Activated T-cell treated with anti-CD3 and anti-CD28 coated beads for 1 hour (primary cell): ENCODE data around the gene HSPH1.
"Not testable (repeated sequence)": the region's sequence is repeated elsewhere in the genome, so short reads cannot be mapped to it uniquely, and the experiment has no call there.

Experiments
- DNase-seq: peaks from one replicate; pipeline ENCODE4 v3.0.0-alpha.2; 2020; ENCODE audit warnings: low read depth

The HSPH1 gene

DNA sequence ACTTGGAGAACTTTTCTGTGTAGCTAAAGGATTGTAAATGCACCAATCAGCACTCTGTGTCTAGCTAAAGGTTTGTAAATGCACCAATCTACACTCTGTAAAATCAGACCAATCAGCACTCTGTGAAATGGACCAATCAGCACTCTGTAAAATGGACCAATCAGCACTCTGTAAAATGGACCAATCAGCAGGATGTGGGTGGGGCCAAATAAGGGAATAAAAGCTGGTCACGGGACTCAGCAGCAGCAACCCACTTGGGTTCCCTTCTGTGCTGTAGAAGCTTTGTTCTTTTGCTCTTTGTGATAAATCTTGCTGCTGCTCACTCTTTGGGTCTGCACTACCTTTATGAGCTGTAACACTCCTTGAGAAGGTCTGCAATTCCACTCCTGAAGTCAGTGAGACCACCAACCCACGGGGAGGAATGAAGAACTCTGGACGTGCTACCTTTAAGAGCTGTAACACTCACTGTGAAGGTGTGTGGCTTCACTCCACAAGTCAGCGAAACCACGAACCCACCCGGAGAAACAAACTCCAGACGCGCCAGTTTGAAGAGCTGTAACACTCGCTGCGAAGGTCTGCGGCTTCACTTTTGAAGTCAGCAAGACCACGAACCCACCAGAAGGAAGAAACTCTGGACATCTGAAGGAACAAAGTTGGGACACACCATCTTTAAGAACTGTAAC, 16.2 kb upstream of the HSPH1 start:
- not testable (repeated sequence) for DNase-seq

DNA sequence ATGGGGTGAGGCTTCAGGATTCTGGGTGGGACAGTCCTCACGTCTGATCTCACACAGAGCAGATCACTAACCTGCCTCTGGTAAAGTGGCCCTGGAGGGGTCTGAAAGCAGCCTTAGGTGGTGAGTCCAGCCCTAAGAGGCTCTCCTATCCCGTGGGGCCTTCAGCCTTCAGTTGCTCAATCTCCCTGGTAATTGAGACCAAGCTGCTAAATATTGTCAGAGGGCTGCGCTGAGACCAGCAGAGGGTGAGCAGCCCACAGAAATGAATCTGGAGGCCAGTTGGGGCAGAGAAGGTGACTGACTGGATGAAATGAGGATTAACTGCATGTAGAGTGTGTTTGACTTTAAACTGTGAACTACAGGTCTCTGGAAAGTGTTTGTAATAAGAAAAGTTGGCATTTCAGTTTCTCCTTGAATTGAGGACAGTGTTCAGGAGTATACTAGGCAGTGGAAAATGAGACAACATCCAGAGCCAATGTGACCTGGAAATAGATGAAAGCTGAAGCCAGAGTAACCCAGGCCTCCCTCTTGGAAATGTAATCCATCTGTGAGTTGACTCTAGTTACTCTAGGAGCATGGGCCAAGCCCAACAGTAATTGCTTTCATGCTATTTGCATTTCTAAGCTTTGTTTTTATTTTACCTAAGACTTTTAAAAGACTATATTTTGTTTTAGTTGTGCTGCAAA, 14.3 kb upstream of the HSPH1 start:
- DNase-seq: no peak

DNA sequence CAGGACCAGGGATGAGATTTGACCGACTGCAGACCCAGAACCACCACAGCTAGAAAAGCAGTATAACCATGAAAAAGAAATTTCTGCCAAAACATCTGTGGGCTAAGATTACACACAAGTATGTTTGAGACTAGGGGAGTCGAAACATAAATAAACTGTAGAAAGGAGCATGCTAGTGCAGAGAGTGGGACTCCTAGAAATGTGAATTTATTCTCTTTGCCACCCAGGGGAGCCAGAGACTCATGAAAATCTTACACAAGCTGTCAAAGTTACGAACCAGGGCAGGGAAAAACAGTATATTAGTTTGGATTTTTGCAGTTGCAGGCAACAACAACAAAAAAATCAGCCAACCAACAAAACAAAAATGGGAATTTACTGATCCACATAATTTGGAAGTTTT, 12.3 kb upstream of the HSPH1 start:
- no peak for DNase-seq

DNA sequence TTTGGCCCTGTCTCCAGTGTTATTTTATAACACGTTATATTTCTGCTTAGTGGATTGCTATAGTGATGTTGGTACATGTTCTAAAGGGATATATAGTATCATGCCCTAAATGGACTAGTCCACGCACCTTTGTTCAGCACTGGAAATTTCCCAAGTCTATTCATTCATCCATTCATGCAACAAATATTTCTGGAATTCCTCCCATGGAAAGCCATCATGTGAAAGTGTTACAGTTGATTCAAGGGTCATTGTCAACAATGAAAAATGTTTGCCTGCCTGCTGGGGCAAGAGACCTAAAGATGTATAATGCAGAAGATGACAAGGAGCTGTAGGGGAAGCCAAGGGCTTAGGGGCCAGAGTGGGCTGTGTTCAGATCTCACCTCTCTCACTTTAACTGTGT, 10.8 kb upstream of the HSPH1 start:
- DNase-seq: no peak

DNA sequence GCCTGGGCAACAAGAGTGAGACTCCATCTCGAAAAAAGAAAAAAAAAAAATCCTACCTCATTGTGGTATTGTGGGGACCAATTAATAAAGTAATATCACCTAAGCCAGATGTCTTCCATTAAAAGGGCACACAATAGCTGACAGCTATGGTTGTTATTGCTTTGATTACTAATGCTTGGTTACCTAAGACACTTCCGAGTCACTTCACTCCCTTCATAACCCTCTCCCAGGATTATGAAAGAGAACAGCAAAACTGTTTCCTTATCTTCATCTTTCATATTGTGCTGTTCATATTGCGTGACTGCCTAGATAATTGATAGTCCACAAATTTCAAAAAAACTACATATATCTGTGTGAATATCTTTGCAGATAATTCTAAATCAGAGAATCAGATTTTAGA, 10.3 kb upstream of the HSPH1 start:
- no peak for DNase-seq

DNA sequence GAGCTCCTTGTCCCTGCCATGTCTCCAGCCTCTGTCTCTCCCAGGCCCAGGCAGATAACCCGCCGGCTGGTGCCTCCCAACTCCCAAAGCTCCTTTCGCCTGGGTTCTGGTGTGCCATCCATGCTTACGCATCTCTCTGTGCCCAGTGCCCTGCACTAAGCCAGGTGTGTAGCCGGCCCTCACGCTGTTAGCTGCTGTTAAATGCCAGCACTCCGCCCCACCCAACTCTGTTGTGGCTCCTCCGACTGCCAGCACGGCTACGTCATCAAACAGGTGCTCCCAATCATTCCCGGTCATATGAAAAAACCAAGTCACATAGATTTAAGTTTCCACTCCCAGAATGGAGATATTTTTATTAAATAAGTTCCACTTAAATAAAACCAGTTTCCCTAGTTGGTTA, 7.0 kb upstream of the HSPH1 start:
- no peak for DNase-seq

DNA sequence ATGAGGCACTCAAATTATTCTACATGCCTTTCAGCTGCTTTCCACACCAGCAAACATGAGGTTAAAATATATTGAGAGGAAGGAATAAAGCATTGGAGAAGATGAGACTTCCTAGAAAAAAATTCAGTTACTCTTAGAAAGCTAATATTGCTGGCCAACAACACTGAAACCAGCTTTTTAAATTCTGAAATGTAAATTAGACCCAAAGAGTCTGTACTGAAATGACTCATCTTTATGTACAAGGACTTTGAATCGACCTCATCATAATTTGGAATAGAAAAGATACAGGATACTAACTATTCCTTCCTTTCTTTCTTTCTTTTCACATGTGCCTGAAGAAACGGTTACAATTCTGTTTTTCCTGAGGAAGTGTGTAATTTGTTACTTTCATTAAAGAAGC, 6.5 kb upstream of the HSPH1 start:
- DNase-seq: no peak

DNA sequence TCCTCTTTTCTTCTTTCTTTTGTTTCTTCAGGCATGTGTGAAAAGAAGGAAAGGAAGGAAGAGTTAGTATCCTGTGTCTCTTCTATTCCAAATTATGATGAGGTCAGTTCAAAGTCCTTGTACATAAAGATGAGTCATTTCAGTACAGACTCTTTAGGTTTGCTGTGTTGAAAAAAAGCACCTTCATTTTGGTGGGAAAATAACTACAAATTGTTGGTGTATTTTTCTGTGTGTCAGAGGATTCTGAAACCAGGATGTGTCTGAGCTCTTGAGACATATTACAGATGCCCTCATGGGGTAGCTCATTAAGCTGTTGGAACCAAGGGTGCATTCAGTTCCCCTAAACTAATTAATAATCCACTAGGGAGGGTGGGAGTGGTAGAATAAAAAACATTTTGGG, 5.8 kb upstream of the HSPH1 start:
- no peak for DNase-seq

DNA sequence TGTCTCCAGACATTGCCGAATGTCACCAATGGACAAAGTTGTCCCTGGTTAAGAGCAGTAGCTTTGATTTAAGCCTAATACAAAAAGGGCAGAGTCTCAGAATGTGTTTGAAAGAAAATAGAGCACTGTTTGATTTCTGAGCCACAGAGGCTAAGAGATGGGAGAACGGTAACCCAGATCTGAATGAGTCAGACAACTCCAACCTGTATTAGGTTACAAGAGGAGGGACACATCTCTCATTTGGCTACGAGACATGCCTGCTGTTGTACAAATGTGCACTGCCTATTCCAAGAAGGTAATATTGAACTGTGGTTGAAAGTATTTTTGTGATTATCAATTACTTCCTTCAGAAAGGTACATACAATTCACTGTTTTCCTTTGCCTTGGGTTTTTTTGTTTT, 4.9 kb upstream of the HSPH1 start:
- DNase-seq: no peak

DNA sequence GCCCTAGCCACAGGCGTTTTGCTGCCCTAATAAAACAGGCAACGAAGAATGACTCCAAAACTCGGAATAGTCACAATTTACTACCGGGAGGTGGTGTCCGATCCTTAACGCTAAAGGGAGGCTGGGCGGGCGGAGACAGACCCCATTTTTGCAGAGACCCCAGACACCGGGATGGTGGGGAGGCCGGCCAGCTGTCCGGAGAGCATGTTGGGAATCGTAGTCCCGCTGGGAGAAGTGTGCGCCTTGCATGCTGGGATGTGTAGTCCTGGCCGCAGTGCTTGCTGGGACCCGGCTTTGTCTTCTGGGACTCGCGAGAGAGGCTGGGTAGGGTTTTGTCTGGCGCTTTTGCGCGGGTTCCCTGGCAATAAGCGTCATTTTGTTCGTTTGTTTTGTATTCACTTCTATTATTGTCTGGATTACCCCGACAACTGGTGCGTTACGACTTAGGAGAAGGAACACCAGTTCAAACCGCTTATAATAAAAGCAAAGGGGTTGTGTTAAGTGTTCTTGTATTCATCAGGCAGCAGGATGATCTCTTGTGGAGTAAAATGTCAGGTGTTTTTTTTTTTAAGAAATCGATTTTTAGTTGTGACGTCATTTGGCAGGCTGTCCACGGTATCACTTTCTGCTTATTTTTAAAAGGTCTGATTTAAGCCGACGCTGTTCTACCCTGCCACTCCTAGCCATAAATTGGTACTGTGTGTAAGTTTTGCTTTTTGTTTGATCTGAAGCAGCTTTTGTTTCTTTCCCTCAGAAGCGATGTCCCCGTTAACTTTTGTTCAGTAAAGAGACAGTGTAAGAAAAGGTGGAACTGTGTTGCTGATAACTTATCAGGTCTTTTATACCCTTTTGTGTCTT, 676 bp upstream of the HSPH1 start:
- peak; percentile 87 for DNase-seq

DNA sequence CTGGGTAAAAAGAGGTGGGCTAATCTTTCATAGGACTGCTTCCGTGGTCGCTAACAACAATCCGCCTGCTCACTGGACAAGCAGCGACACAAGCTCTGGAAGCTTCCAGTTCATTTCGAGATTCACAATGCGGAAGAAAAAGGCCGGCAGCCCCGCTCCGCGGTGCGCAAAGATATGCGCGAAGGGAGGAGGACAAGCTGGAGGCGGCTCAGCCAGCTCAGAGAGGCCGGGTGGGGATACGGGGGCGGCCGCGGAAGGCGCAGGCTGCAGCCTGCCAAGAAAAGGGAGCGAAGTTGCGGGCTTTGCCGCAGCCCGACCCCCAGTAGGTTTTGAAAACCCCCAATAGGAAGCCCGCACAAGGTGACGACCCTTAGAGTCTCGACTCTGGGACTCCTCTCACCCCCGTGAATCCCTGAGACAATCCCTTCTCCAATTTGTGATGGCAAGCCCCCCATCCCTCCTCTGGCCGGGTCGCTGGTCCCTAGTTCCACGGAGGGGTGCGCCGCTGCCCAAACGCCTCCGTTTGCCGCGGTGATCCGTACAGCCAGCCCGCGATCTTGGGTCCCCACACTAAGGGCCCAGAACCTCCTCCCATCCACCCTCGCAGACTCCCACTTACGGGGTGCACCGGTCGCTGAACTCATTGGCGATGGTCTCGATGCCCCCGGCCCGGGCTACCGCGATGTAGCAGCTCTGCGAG, 697 bp downstream of the HSPH1 start:
- DNase-seq: peak; percentile 49

DNA sequence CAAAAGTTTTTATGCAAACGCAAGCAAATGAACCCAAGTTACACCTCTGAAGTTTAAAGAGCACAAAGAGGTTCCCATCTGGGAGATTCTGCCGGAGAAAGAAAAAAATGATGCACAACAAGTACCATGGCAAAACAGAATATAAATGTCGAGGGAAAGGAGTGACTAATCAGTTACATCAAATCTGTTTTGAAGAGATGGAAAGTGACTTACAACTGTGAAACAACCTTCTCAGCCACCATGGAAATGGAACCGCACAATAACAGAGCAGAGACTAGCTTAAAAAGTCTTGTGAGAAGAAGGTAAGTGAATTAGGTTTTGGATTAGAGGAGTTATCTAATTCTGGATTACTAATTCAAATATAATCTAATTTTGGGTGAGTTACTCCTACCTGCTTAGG, 2.4 kb downstream of the HSPH1 start:
- no peak for DNase-seq

DNA sequence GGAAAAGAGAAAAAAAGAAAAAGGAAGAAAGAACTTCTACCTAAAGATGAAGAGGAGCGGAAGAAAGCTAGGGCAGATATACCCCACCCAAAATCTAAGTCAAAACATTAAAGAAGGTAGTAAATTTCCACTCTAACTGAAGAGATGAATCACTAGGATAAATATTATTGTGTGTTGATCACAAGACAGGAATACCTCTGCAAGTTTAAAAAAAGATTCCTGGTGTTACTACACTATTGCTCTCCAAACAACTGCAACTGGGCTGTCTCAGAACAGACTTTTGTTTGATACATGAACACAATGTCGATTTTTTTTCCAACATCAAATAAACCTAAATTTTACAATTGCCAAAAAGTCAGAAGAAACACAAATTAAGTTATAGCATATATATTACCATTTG, 6.8 kb downstream of the HSPH1 start:
- no peak for DNase-seq

DNA sequence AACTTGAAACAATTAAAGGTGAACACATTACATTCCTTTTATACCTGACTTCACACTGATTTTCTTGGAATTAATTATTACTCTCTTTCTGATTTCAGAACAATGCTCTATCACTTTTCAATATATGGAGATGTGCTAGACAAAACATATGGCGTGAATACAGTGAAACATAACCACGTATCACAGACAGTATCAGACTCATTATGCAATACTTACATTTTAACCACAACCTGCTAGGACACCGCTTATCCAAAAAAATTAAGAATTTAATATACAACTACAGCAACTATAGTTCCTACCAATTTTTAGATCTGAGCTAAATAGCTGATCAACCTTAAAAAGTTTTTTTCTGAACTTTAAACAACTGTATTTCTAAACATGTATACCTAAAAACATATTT, 9.9 kb downstream of the HSPH1 start:
- DNase-seq: no peak

DNA sequence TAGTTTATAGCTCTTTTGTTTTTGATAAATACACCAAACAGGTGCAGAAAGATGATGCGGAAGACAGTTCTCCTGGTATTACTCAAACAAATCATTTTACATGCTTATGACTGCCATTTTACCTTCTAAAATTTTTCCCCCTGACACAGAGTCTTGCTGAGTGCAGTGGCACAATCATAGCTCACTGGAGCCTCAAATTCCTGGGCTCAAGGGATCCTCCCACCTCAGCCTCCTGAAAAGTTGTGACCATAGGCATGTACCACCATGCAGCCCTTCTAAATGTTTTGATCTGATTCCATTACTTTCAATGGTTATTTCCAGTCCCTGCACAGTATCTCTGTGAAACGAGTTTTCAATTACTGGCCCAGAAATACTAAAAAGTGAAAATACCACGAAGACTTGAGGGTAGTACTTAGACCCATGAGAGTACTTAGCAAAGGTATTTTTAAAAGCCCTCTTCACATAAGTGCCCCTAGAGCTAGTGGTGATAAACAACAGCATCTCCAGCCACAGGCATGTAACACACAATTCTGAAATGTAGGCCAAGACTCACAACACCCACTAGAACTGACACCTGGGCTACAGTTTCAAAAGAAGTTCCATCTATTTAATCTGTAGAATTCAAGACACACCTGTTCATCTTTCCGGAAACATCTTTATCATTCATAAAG, 11.3 kb downstream of the HSPH1 start:
- DNase-seq: no peak

DNA sequence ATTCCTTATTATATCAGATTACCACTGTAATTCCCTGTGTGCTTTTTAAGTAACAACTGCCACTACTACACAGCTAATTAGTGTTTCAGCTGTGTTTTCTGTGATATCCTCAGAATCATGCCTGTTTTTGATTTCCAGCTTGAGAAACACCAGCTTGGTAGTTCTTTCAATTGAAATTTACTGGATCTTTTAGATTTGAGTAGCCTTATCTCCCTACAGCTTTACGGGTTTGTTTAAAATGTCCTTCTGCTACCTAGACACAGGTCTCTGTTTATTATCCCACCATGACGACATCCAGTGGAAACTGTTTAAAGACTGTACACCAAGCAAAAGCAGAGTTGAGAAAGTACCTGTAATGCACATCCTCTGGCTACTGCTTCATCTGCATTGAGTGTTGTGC, 12.1 kb downstream of the HSPH1 start:
- DNase-seq: no peak

DNA sequence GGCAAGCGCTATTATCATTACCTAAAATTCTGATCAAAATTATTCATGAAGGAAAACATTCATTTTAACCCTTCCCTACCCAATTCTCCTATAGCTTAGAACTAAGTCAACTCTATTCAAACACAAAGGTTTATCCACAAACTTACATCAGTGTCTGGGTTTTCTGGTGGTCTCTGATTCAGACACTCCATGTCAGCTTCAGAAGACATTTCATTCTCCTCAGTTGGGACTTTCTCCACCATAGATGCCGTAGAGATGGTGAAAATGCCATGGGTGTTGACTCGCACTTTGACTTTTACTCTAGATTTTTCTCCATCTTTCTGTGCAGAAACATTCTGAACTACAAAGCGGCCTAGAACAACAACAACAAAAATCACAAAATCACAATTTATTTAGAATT, 16.3 kb downstream of the HSPH1 start:
- no peak for DNase-seq

DNA sequence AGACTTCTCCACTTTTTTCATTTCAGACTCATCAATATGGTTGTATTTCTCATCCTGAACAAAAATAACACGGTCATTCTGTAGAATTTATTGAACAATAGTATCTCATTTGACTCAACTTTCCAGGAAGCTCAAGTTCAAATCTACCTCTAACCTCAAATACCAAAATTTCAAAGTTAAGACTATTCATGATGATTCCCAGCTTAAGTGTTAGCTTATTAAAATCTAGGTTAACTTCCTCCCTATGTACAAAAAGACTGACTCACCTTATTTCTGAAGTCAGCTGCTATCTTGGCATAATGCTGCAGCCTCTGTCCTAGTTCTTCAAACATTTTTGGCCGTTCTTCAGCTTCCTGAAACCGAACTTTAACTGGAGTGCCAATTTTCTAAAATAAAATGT, 23.2 kb downstream of the HSPH1 start:
- no peak for DNase-seq

DNA sequence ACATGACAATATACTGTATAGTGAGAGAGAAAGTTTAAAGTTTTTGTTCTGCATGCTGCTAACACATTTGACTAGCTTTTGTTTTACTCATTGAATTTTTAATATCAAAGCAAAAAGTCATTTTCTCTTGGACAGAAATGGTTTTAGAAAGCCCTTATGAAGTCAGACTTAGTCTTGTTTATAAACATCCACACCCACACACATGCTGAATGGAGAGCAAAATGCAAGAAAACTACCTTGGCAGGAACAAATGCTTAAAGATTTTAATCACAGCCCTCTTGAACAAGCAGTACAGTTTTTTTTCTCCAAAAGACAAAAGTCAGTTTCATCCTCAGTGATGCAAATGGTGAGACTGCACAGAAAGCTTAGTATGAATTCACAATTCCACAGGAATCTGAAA, 25.0 kb downstream of the HSPH1 start:
- DNase-seq: no peak

DNA sequence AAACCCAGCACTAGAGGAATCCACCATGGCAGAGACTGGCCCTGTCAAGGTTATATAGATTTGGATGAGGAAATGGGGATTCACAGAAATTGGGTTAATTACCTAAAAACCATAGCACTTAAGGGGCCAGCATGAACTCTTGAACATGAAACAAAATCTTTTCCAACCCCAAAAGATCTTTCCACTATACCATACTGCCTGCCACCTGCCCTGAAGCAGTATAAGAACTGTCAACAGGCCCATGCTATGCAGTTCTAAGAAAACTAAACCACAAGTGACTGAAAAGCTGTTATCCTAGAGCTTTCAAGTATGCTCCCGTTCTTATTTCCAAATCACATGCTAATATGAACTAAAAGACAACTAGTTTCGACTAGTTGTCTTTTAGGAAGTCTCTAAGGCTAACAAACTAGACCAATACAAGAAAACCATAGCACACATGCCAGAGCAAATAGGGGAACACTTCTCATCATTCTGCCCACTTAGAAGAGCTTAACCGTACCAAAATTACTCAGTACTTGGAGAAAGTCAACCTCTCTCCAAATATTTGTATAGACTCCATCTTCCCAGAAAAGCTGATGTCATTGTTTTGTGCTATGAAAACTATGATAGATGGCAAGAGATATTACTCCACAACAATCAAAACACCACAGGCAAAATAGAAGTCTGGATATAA, 27.5 kb downstream of the HSPH1 start:
- DNase-seq: no peak

DNA sequence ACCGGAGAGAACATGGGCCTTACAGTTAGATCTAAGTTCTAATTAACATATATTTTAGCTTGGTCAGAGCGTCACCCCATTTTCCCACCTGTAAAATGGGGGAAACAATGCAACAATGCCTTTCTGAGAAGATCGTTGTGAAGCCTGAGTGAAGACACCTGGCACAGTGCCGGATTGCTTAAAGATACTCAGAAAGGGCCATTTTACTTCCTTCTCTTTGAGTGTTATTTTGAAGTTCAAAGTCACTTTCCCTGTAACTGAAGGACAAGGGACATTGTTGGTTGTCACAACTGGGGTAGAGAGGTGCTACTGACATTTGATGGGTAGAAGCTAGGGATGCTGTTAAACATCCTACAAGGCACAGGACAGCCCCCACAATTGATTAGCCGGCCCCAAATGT, 28.1 kb downstream of the HSPH1 start:
- no peak for DNase-seq
